ENCODE data around the gene SBF2.

The SBF2 gene

DNA sequence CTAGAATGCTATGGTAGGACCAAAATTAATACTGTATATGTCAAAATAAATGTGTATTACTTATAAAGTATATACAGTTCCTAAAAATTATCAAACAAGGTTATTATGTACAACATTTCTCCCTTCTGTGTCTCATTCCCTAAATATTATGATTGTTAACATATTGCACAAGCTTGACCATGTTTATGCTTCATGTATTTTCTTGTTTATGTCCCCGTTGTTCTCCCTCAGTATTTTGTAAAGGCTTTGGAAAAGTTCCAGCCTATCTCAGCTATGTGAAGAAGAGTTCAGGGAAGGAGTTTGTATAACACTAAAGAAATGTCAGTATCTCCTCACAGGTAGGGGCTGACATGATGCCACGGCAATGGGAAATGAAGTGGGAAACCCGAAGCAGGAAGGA is 30.5 kb upstream of the SBF2 start:
- Histone ChIP-seq H3K4me1 (ENCODE audit: control insufficient read depth, insufficient read depth, low read length) (peaks cover 94% of the 10 kb centered on the region), H3K4me3 (ENCODE audit: low read length) (no peak overlapping the region), H3K9ac (ENCODE audit: low read length) (peak overlapping the region; percentile 83), H3K27me3 (replicated peaks; ENCODE audit: control insufficient read depth, insufficient read depth, low read length) (no peaks in the 10 kb centered on the region), H3K36me3 (ENCODE audit: control insufficient read depth, insufficient read depth, low read length, severe bottlenecking) (no peaks in the 10 kb centered on the region), H3K9me3 (ENCODE audit: control insufficient read depth, low read length) (peaks cover 4% of the 10 kb centered on the region)
- DNase-seq (ENCODE audit: low read depth), result peak; percentile 86

DNA sequence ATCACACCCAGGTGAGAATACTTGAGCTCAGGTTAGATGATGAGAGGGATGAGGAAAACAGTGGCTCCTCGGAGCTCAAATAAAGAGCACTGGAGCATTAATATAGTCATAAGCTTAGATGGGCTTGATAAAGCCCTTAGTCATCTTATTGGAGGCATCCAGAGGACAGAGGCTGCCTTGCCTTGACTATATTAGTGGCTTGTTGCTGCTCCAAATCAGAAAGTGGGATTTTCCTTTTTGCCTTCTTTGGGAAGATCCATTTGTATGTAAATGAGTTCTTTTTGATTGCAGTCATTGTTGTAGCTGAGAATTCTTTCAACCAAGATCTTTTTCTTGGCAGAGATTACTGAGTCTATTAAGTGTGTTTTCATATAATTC is 29.8 kb upstream of the SBF2 start:
- peak; percentile 56 for DNase-seq (ENCODE audit: low read depth)
- Histone ChIP-seq H3K4me1 (ENCODE audit: control insufficient read depth, insufficient read depth, low read length) (peaks cover 93% of the 10 kb centered on the region), H3K9me3 (ENCODE audit: control insufficient read depth, low read length) (peaks cover 4% of the 10 kb centered on the region), H3K27me3 (replicated peaks; ENCODE audit: control insufficient read depth, insufficient read depth, low read length) (no peaks in the 10 kb centered on the region), H3K9ac (ENCODE audit: low read length) (peak overlapping the region; percentile 83), H3K4me3 (ENCODE audit: low read length) (no peak overlapping the region), H3K36me3 (ENCODE audit: control insufficient read depth, insufficient read depth, low read length, severe bottlenecking) (no peaks in the 10 kb centered on the region)

DNA sequence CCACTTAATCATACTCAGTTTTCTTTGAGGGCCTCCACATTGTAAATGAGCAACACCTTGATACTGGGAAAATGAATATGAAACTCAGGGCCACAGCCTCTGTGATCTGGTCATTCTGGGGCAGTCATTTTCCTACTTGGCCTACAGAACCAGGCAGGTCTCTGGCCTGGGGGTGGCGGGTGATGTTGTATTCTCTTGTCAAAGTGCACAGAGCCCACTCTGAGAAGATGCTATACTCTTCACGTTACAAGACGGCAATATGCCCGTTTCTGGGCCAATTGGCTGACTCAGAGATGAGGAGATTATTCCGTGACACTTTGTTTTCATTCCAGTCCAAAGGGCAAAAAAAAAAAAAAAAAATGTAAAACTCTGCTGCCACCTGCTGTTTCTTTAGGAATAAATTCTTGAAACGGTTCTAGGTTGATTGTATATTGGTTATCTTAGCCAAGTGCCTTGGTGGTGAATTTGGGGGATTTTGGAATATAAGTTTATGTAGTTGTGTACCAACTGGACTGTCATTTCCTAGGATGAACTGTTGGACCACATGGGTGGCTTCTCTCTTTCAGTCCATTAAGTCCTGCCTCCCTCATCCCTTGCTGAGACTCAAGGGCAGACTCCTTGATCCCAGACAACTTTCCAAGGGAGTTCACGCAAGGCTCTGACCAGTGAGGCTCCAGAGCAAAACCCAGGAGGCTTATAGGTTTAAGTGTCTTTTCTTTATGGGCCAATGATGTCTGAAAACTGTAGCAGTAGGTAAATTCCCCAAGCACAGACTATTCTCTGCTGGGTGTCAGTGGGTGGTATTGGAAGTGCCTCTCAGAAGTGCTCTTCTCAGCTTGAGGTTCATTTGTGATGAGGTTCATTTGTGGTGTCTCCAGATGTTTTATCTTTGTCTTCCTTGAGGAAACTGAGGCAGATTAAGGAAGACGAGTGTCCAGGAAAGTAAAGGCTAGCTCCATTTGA is 29.1 kb upstream of the SBF2 start:
- peak; percentile 96 for DNase-seq (ENCODE audit: low read depth)
- H3K9ac ChIP-seq (ENCODE audit: low read length), result peak overlapping the region; percentile 83

DNA sequence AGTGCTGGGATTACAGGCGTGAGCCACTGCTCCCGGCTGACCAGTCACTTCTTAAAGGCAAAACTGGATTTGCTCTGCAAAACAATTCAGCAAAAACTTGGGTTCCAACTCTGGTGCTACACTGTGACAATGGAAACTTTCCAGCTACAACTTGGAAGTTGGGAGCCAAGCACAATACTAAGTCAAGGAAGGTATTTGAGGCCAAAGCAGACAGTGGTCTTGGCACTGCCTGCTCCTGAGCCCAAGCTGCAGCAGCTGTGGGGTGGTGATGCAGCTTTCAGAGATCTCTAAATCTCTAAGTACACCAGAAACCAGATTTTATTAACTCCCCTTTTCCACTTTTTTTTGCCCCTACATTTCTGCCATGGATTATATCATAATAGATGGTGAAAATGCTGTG is 28.4 kb upstream of the SBF2 start:
- H3K4me3 ChIP-seq (ENCODE audit: low read length), result peak overlapping the region; percentile 43
- H3K9ac ChIP-seq (ENCODE audit: low read length), result peak overlapping the region; percentile 83
- H3K27me3 ChIP-seq (replicated peaks; ENCODE audit: control insufficient read depth, insufficient read depth, low read length), result no peaks in the 10 kb centered on the region
- peak; percentile 39 for DNase-seq (ENCODE audit: low read depth)
- peaks cover 2% of the 10 kb centered on the region for H3K9me3 ChIP-seq (ENCODE audit: control insufficient read depth, low read length)
- H3K4me1 ChIP-seq (ENCODE audit: control insufficient read depth, insufficient read depth, low read length), result peaks cover 92% of the 10 kb centered on the region
- H3K36me3 ChIP-seq (ENCODE audit: control insufficient read depth, insufficient read depth, low read length, severe bottlenecking), result no peaks in the 10 kb centered on the region

More for the DNA sequence above, 29.1 kb upstream of the SBF2 start:
- no peaks in the 10 kb centered on the region for H3K36me3 ChIP-seq (ENCODE audit: control insufficient read depth, insufficient read depth, low read length, severe bottlenecking)
- peak overlapping the region; percentile 43 for H3K4me3 ChIP-seq (ENCODE audit: low read length)
- H3K9me3 ChIP-seq (ENCODE audit: control insufficient read depth, low read length), result peaks cover 4% of the 10 kb centered on the region
- no peaks in the 10 kb centered on the region for H3K27me3 ChIP-seq (replicated peaks; ENCODE audit: control insufficient read depth, insufficient read depth, low read length)
- peaks cover 92% of the 10 kb centered on the region for H3K4me1 ChIP-seq (ENCODE audit: control insufficient read depth, insufficient read depth, low read length)

DNA sequence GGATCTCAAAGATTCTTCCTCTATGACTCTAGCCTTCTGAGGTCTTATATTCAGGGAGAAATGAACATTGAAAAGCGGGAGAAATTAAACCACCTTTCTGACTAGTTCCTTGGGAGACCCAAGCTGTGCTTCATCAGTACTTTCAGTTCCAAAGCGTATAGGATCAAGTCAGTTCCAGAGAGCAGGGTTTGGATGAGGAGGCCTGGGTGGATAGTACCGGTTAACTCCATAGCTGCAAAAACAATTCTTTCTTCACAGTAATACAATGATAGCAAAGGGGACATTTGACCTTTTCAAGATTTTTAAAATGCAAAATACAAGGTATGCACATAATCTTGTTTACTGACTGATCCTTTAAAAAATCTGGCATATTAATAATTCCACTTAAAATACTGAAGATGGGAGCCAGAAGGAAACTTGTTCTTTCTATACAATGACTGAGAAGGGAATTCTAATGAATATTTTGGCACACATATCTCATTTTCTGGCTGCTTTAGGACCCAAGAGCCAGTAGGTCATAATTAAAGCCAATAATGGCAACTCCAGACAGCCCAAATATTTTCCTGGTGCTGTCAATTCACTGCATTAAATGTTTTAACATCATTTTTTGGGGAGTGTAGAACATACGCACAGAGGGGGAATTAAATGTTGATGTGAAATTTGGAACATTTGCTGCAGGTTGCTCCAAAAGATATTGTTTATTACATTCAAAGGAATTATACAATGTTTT is 26.9 kb upstream of the SBF2 start:
- H3K27me3 ChIP-seq (replicated peaks; ENCODE audit: control insufficient read depth, insufficient read depth, low read length), result no peaks in the 10 kb centered on the region
- H3K4me3 ChIP-seq (ENCODE audit: low read length), result no peak overlapping the region
- DNase-seq (ENCODE audit: low read depth), result no peak
- H3K4me1 ChIP-seq (ENCODE audit: control insufficient read depth, insufficient read depth, low read length), result peaks cover 92% of the 10 kb centered on the region
- H3K9me3 ChIP-seq (ENCODE audit: control insufficient read depth, low read length), result no peaks in the 10 kb centered on the region
- H3K36me3 ChIP-seq (ENCODE audit: control insufficient read depth, insufficient read depth, low read length, severe bottlenecking), result no peaks in the 10 kb centered on the region
- H3K9ac ChIP-seq (ENCODE audit: low read length), result peak overlapping the region; percentile 83

DNA sequence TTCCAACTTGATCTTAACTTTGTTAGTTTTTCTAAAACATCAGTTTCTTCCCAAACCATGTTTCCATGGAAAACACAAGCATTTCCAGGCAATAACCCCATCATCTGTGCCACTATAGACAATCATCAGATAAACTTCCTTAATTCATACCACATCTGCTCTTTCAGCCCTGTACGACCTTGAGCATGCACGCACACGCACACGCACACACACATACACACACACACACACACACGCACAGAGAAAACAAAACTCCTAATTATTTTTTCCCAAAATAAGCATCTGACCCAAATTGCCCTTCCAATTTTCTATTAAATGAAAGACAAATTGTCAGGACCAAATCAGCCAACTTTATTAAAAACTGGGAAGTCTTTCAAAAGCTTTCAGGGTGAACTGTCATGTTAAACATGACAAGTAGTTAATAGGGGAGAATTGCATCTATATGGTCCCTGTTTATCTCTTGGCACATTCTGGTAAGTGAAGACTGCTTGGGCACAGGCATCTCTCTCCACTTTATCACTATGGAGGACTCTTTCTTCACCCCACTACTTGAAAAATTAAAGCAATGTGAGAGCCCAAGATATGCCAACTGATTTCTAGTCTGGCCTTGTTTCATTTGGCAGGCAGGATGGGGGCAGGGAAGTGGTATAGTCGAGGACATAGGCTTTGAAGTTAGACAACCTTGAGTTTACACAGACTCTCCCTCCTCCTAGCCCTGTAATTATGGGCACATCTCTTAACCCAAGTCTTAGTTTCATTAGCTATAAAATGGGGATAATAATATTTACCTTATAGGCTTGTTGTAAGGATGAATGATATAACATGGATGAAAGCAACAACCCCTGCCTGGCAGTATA is 25.9 kb upstream of the SBF2 start:
- no peaks in the 10 kb centered on the region for H3K36me3 ChIP-seq (ENCODE audit: control insufficient read depth, insufficient read depth, low read length, severe bottlenecking)
- no peak for DNase-seq (ENCODE audit: low read depth)

DNA sequence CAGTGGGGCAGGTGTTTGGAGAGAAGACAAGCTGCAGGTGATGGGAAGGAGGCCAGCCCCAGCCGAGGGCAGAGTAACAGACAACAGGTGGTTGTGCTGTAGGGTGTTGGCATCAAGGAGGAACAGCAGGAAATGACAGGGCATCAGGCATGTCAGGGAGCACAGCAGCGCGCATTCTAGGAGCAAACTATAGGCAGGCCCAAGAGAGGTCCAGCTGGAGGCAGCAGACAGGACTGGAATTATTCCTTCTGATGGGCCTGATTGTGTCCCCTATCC is 24.4 kb upstream of the SBF2 start:
- no peak for DNase-seq (ENCODE audit: low read depth)
- Histone ChIP-seq H3K27me3 (replicated peaks; ENCODE audit: control insufficient read depth, insufficient read depth, low read length) (no peaks in the 10 kb centered on the region), H3K36me3 (ENCODE audit: control insufficient read depth, insufficient read depth, low read length, severe bottlenecking) (no peaks in the 10 kb centered on the region), H3K4me3 (ENCODE audit: low read length) (no peak overlapping the region), H3K9me3 (ENCODE audit: control insufficient read depth, low read length) (no peaks in the 10 kb centered on the region), H3K9ac (ENCODE audit: low read length) (peak overlapping the region; percentile 79), H3K4me1 (ENCODE audit: control insufficient read depth, insufficient read depth, low read length) (peaks cover 71% of the 10 kb centered on the region)

More for the DNA sequence above, 25.9 kb upstream of the SBF2 start:
- Histone ChIP-seq H3K4me3 (ENCODE audit: low read length) (no peak overlapping the region), H3K9me3 (ENCODE audit: control insufficient read depth, low read length) (no peaks in the 10 kb centered on the region), H3K27me3 (replicated peaks; ENCODE audit: control insufficient read depth, insufficient read depth, low read length) (no peaks in the 10 kb centered on the region), H3K4me1 (ENCODE audit: control insufficient read depth, insufficient read depth, low read length) (peaks cover 83% of the 10 kb centered on the region), H3K9ac (ENCODE audit: low read length) (peak overlapping the region; percentile 50)

DNA sequence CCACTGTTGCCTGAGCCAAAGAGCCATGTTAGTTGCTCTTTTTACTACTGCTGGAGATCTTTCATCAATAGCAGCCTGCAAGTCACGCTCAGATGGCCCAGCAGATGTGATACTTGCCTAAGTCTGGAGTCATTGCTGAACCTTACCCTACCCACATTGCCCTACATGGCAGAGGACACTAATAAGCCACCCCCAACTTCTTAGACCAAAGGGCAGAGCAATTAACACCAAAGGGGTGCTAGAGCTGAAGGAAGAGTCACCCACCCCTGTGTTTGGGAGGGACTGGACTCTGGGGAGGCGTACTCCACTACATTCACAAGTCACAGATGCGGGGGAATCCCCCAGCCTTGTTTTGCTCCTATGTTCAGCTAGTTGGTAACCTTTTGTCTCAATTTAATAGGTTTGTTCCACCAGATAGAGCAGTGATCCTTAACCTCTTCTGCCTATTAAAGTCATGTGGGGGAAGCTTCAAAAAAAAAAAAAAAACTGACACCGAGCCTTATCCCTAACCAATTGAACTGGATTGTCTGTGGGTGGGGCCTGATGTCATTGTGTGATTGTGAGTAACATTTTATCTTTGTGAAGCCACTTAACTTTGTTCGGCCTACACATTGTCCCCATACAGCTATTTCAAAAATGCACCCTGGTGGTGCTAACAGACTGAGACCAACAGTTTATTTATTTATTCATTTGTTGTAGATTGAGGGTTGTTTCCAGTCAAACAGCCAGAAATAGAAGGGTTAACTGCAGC is 23.9 kb upstream of the SBF2 start:
- Histone ChIP-seq H3K27me3 (replicated peaks; ENCODE audit: control insufficient read depth, insufficient read depth, low read length) (no peaks in the 10 kb centered on the region), H3K4me3 (ENCODE audit: low read length) (no peak overlapping the region), H3K9me3 (ENCODE audit: control insufficient read depth, low read length) (no peaks in the 10 kb centered on the region), H3K36me3 (ENCODE audit: control insufficient read depth, insufficient read depth, low read length, severe bottlenecking) (no peaks in the 10 kb centered on the region), H3K9ac (ENCODE audit: low read length) (peak overlapping the region; percentile 79), H3K4me1 (ENCODE audit: control insufficient read depth, insufficient read depth, low read length) (peaks cover 67% of the 10 kb centered on the region)
- DNase-seq (ENCODE audit: low read depth), result no peak

DNA sequence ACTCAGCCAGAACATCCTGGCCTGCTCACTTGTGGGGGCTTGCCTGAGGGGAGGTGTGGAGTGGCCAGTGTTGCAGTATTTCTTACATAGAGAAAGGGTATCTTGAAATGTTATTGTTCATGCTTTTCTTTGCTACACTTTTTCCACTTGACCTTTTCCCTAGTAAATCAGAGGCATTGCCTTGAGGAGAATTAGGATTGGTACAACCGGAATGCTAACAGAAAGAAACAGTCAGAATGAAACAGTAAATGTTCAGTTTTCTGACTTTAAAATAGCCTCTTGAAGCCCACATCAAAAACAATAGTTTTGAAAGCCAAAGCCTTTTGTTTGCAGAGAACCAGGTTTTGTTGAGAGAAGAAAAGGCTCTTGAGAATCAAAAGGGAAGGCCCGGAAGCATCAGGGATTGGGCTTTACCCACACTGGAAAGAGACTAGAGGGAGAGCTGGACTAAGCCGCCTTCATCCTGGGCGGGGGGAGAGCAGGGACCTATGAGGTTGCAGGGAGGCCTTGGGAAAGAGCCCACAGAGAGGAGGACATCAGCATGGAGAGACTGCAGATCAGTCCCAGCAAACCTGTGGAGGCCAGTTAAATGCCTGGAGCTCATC is 23.2 kb upstream of the SBF2 start:
- Histone ChIP-seq H3K4me3 (ENCODE audit: low read length) (no peak overlapping the region), H3K9me3 (ENCODE audit: control insufficient read depth, low read length) (no peaks in the 10 kb centered on the region), H3K4me1 (ENCODE audit: control insufficient read depth, insufficient read depth, low read length) (peaks cover 61% of the 10 kb centered on the region), H3K27me3 (replicated peaks; ENCODE audit: control insufficient read depth, insufficient read depth, low read length) (no peaks in the 10 kb centered on the region), H3K36me3 (ENCODE audit: control insufficient read depth, insufficient read depth, low read length, severe bottlenecking) (no peaks in the 10 kb centered on the region), H3K9ac (ENCODE audit: low read length) (peak overlapping the region; percentile 79)
- peak; percentile 49 for DNase-seq (ENCODE audit: low read depth)

DNA sequence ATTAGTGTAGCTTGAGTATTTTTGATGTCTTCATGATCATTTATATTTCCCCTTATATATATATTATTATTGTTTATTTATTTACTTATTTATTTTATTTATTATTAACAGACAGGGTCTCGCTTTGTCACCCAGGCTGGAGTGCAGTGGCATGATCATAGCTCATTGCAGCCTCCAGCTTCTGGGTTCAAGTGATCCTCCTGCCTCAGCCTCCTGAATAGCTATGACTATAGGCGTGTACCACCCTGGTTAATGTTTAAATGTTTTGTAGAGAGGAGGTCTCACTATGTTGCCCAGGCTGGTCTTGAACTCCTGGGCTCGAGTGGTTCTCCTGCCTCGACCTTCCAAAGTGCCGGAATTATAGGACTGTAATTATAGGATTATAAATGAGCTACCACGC is 21.1 kb upstream of the SBF2 start:
- Histone ChIP-seq H3K27me3 (replicated peaks; ENCODE audit: control insufficient read depth, insufficient read depth, low read length) (no peaks in the 10 kb centered on the region), H3K9me3 (ENCODE audit: control insufficient read depth, low read length) (no peaks in the 10 kb centered on the region), H3K4me1 (ENCODE audit: control insufficient read depth, insufficient read depth, low read length) (peaks cover 44% of the 10 kb centered on the region), H3K4me3 (ENCODE audit: low read length) (no peak overlapping the region), H3K36me3 (ENCODE audit: control insufficient read depth, insufficient read depth, low read length, severe bottlenecking) (no peaks in the 10 kb centered on the region), H3K9ac (ENCODE audit: low read length) (no peak overlapping the region)
- no peak for DNase-seq (ENCODE audit: low read depth)

All from adipocyte (in vitro differentiated cells).